Chondrocyte (in vitro differentiated cells): Measurements from ENCODE around the gene NCKAP1. TPM values are rescaled to one million over a fixed set of nuclear protein-coding genes. Genes with fewer than 3 reads are reported as not detected.

ENCODE experiments used
- DNase-seq: peaks from one replicate; pipeline ENCODE4 v3.0.0; 2021; ENCODE audit warnings: mixed read lengths, low spot score
- H3K27ac Mint-ChIP-seq: one replicate; pipeline ENCODE4 v1.8.0; 2021; ENCODE audit warnings: mild to moderate bottlenecking, moderate library complexity, mixed read lengths; ENCODE audit not compliant: unreplicated experiment
- H3K27me3 Mint-ChIP-seq: 2 replicates; pipeline ENCODE4 v1.8.0; 2021; ENCODE audit warnings: low read depth, mixed read lengths
- H3K36me3 Mint-ChIP-seq: 2 replicates; pipeline ENCODE4 v1.8.0; 2021; ENCODE audit warnings: low read depth, mixed read lengths
- H3K4me1 Mint-ChIP-seq: 2 replicates; pipeline ENCODE4 v1.8.0; 2021; ENCODE audit warnings: low read depth, mild to moderate bottlenecking, mixed read lengths
- H3K4me3 Mint-ChIP-seq: one replicate; pipeline ENCODE4 v1.8.0; 2021; ENCODE audit warnings: mild to moderate bottlenecking, moderate library complexity, mixed read lengths; ENCODE audit not compliant: unreplicated experiment
- H3K9me3 Mint-ChIP-seq: 2 replicates; pipeline ENCODE4 v1.8.0; 2021; ENCODE audit warnings: low read depth, mixed read lengths
- CTCF ChIP-seq: fragments of 200-600 bp; sonication (generic); IDR thresholded peaks from 2 replicates; pipeline ENCODE4 v1.5.0; 2021; ENCODE audit warnings: antibody characterized with exemption, mild to moderate bottlenecking, moderate library complexity
- total RNA-seq: library from RNA; stranded (reverse); gene quantifications from 3 replicates; pipeline ENCODE4 v1.2.1, GENCODE V29; 2021

Gene NCKAP1
- total RNA-seq, 1 donor from 2014 or later, result 189 TPM

- no peak for DNase-seq
- Mint-ChIP-seq H3K9me3 (no peaks in the 10 kb centered on the region), H3K4me1 (peaks cover 69% of the 10 kb centered on the region), H3K4me3 (no peak overlapping the region), H3K27me3 (no peaks in the 10 kb centered on the region), H3K36me3 (peaks cover 4% of the 10 kb centered on the region), H3K27ac (no peak overlapping the region)
- no peak for TF ChIP-seq CTCF
Measured at GRCh38 chr2:183027443-183027842, 10.8 kb downstream of the NCKAP1 start.

GRCh38 chr2:183026424-183026823 is 11.8 kb downstream of the NCKAP1 start:
- H3K27ac Mint-ChIP-seq, result no peak overlapping the region
- TF ChIP-seq CTCF, result no peak
- H3K4me3 Mint-ChIP-seq, result no peak overlapping the region
- H3K36me3 Mint-ChIP-seq, result peaks cover 7% of the 10 kb centered on the region
- no peaks in the 10 kb centered on the region for H3K9me3 Mint-ChIP-seq
- peaks cover 67% of the 10 kb centered on the region for H3K4me1 Mint-ChIP-seq
- H3K27me3 Mint-ChIP-seq, result no peaks in the 10 kb centered on the region
- DNase-seq, result no peak

- H3K9me3 Mint-ChIP-seq, result peaks cover under 1% of the 10 kb centered on the region
- no peak overlapping the region for H3K27ac Mint-ChIP-seq
- H3K4me1 Mint-ChIP-seq, result peaks cover 65% of the 10 kb centered on the region
- no peaks in the 10 kb centered on the region for H3K27me3 Mint-ChIP-seq
- no peak for DNase-seq
- no peak for TF ChIP-seq CTCF
- no peak overlapping the region for H3K4me3 Mint-ChIP-seq
- H3K36me3 Mint-ChIP-seq, result peaks cover 8% of the 10 kb centered on the region
Measured at GRCh38 chr2:183025993-183026392, 12.3 kb downstream of the NCKAP1 start.

- peak overlapping the region; percentile 39 for H3K27ac Mint-ChIP-seq
- H3K9me3 Mint-ChIP-seq, result peaks cover 4% of the 10 kb centered on the region
- no peaks in the 10 kb centered on the region for H3K27me3 Mint-ChIP-seq
- DNase-seq, result no peak
- no peak for TF ChIP-seq CTCF
- H3K36me3 Mint-ChIP-seq, result peaks cover 10% of the 10 kb centered on the region
- H3K4me3 Mint-ChIP-seq, result no peak overlapping the region
- H3K4me1 Mint-ChIP-seq, result peaks cover 59% of the 10 kb centered on the region
Measured at GRCh38 chr2:183024339-183025095, 13.7 kb downstream of the NCKAP1 start.

GRCh38 chr2:183022711-183023110 is 15.5 kb downstream of the NCKAP1 start:
- peaks cover 10% of the 10 kb centered on the region for H3K36me3 Mint-ChIP-seq
- no peak for TF ChIP-seq CTCF
- H3K27ac Mint-ChIP-seq, result no peak overlapping the region

More at GRCh38 chr2:183022711-183023110, 15.5 kb downstream of the NCKAP1 start:
- DNase-seq, result no peak
- H3K9me3 Mint-ChIP-seq, result peaks cover 4% of the 10 kb centered on the region
- H3K27me3 Mint-ChIP-seq, result no peaks in the 10 kb centered on the region
- H3K4me1 Mint-ChIP-seq, result peaks cover 47% of the 10 kb centered on the region
- no peak overlapping the region for H3K4me3 Mint-ChIP-seq
